ENCODE measurements around the gene ZNF335.
A peak's percentile ranks its signal among the peaks of the same experiment; 100 is the strongest.
"Not testable (repeated sequence)": the region's sequence is repeated elsewhere in the genome, so short reads cannot be mapped to it uniquely, and the experiment has no call there.

Gene ZNF335

DNA sequence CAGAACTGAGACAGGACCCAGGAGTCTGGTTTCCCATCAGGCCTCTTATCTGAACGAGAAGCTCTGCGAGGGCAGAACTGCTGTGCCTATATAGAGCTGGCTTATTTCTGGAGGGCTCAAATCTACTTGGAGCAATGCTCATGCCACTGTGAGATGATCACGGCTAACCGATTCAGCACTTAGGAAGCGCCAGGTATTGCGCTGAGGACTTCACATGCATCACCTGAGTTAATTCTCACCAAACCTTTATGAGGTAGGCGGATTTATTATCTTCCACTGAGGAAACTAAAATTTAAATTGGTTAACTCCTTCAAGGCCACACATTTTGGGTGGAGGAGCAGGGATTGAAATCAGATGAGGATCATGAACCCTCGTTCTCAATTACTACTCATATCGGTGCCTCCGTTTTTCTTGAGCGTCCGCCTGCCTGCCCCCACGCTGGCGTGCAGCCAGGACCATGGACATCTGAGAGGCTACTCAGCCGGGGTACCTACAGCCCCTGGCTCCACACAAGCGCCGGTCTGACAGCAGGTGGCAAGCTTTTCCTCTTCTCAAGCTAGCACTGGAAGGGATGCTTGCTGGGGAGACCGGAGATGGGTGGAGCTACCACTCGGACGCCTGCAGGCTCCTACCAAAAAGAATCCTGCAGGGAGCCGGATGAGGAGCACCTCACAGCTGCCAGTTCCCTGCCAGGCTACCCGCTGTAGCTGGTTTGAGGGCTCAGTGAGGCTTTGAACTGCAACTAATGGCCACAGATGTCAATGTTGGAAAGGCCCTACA lies 38.5 kb downstream of the ZNF335 start (continued):
- TF ChIP-seq TSHZ2 (CRISPR knock-in tag; IDR thresholded peaks at IDR 0.05) (no peak), OSR1 (CRISPR knock-in tag; IDR thresholded peaks at IDR 0.05) (no peak)

- ATAC-seq, result not testable (repeated sequence)
Measured at GRCh38 chr20:45931680-45932079, 40.3 kb downstream of the ZNF335 start.

DNA sequence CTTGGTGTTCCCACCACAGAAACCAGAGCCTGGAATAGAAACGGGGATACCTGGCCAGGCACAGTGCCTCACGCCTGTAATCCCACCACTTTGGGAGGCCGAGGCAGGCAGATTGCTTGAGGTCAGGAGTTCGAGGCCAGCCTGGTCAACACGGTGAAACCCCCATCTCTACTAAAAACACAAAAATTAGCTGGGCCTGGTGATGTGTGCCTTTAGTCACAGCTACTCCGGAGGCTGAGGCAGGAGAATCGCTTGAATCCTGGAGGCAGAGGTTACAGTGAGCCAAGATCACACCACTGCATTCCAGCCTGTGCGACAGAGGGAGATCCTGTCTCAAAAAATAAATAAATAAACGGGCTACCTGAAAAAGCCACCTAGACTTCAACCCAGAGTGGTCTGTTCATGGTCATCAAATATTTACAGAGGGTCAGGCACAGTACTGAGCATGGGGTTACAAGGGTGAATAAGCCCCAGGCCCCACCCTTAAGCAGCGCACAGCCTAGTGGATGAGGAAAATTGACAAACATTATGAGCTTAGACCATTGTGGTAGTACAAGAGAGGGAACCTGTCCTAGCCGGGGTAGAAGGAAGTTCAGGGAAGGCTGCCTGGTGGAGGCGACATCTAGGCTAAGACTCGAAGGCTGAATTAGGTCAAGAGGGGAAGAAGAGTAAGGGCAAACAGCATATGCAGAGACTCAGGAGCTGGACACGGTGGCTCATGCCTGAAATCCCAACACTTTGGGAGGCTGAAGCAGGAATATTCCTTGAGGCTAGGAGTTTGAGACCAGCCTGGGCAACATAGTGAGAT lies 44.7 kb downstream of the ZNF335 start:
- TF ChIP-seq GLIS3 (CRISPR knock-in tag; IDR thresholded peaks at IDR 0.05) (no peak), PPARA (CRISPR knock-in tag; IDR thresholded peaks at IDR 0.05; ENCODE audit: borderline replicate concordance) (no peak), TSHZ2 (CRISPR knock-in tag; IDR thresholded peaks at IDR 0.05) (no peak), RARB (CRISPR knock-in tag; IDR thresholded peaks at IDR 0.05) (no peak), POU6F1 (CRISPR knock-in tag; IDR thresholded peaks at IDR 0.05; ENCODE audit: borderline replicate concordance, low read depth) (no peak), ZNF8 (CRISPR knock-in tag; IDR thresholded peaks at IDR 0.05) (no peak), ESRRG (CRISPR knock-in tag; IDR thresholded peaks at IDR 0.05) (no peak), ZNF565 (CRISPR knock-in tag; conservative IDR thresholded peaks at IDR 0.05; ENCODE audit: low read depth) (no peak), TCF4 (CRISPR knock-in tag; IDR thresholded peaks at IDR 0.05; ENCODE audit: borderline replicate concordance) (no peak)
- TF ChIP-seq, protein P1, sequence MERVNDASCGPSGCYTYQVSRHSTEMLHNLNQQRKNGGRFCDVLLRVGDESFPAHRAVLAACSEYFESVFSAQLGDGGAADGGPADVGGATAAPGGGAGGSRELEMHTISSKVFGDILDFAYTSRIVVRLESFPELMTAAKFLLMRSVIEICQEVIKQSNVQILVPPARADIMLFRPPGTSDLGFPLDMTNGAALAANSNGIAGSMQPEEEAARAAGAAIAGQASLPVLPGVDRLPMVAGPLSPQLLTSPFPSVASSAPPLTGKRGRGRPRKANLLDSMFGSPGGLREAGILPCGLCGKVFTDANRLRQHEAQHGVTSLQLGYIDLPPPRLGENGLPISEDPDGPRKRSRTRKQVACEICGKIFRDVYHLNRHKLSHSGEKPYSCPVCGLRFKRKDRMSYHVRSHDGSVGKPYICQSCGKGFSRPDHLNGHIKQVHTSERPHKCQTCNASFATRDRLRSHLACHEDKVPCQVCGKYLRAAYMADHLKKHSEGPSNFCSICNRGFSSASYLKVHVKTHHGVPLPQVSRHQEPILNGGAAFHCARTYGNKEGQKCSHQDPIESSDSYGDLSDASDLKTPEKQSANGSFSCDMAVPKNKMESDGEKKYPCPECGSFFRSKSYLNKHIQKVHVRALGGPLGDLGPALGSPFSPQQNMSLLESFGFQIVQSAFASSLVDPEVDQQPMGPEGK (CRISPR knock-in tag; IDR thresholded peaks at IDR 0.05; ENCODE audit: borderline replicate concordance), result no peak
- peak; percentile 12; the same call in 1 of the 3 replicates for ATAC-seq

GRCh38 chr20:45926731-45927070 lies 45.3 kb downstream of the ZNF335 start:
- no peak; the same call in 2 of the 3 replicates for ATAC-seq
- TF ChIP-seq, protein P2, sequence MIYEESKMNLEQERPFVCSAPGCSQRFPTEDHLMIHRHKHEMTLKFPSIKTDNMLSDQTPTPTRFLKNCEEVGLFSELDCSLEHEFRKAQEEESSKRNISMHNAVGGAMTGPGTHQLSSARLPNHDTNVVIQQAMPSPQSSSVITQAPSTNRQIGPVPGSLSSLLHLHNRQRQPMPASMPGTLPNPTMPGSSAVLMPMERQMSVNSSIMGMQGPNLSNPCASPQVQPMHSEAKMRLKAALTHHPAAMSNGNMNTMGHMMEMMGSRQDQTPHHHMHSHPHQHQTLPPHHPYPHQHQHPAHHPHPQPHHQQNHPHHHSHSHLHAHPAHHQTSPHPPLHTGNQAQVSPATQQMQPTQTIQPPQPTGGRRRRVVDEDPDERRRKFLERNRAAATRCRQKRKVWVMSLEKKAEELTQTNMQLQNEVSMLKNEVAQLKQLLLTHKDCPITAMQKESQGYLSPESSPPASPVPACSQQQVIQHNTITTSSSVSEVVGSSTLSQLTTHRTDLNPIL (CRISPR knock-in tag; IDR thresholded peaks at IDR 0.05; ENCODE audit: low read depth), result no peak
- TF ChIP-seq BACH2 (CRISPR knock-in tag; IDR thresholded peaks at IDR 0.05; ENCODE audit: borderline replicate concordance) (no peak), SNAI2 (CRISPR knock-in tag; IDR thresholded peaks at IDR 0.05) (no peak), ZNF8 (CRISPR knock-in tag; IDR thresholded peaks at IDR 0.05) (no peak), TOX (CRISPR knock-in tag; IDR thresholded peaks at IDR 0.05; ENCODE audit: borderline replicate concordance) (no peak), ESRRG (CRISPR knock-in tag; IDR thresholded peaks at IDR 0.05) (no peak), GLIS3 (CRISPR knock-in tag; IDR thresholded peaks at IDR 0.05) (no peak), ZNF565 (CRISPR knock-in tag; conservative IDR thresholded peaks at IDR 0.05; ENCODE audit: low read depth) (no peak), OSR1 (CRISPR knock-in tag; IDR thresholded peaks at IDR 0.05) (no peak), TSHZ2 (CRISPR knock-in tag; IDR thresholded peaks at IDR 0.05) (no peak)
- TF ChIP-seq, protein P1 (CRISPR knock-in tag; IDR thresholded peaks at IDR 0.05; ENCODE audit: borderline replicate concordance), result no peak
